ENCODE data around the gene S1PR2. TPM values are rescaled to one million over a fixed set of nuclear protein-coding genes. Genes with fewer than 3 reads are reported as not detected.

The S1PR2 gene
- total and polyA plus RNA-seq, 4 donors, result 1.2 to 4.8 (median 3.3) TPM

- no peaks in the 10 kb centered on the region for H3K4me1 ChIP-seq (ENCODE audit: control insufficient read depth in 4 of 4, insufficient read depth in 4 of 4, low read length in 3 of 4)
- DNase-seq (ENCODE audit: low spot score), result no peak
- no peaks in the 10 kb centered on the region for H3K27me3 ChIP-seq (ENCODE audit: control insufficient read depth in 4 of 4, insufficient read depth in 4 of 4, low read length in 3 of 4)
- peaks cover 7 to 27% (median 18%) of the 10 kb centered on the region in 4 donors for H3K36me3 ChIP-seq (ENCODE audit: control insufficient read depth in 4 of 4, insufficient read depth in 3 of 4, low read depth in 1 of 4, low read length in 3 of 4)
- WGBS, result 89% methylated on average over 1 of the region's 1 CpG
- no peak overlapping the region for H3K4me3 ChIP-seq (ENCODE audit: low read depth in 1 of 3, low read length in 3 of 3)
- H3K9me3 ChIP-seq (ENCODE audit: control insufficient read depth in 4 of 4, low read length in 3 of 4), result no peaks in the 10 kb centered on the region
- TF ChIP-seq NR2F2 (IDR thresholded peaks at IDR 0.05), result no peak
- TF ChIP-seq MAX (IDR thresholded peaks at IDR 0.05), result no peak
- no peak for TF ChIP-seq RXRA (IDR thresholded peaks at IDR 0.05)
- no peak for TF ChIP-seq ATF3 (IDR thresholded peaks at IDR 0.05)
- TF ChIP-seq FOXA2 (IDR thresholded peaks at IDR 0.05), result no peak
- no peak for TF ChIP-seq HNF4G (IDR thresholded peaks at IDR 0.05)
- no peak for TF ChIP-seq YY1 (IDR thresholded peaks at IDR 0.05)
- no peak for TF ChIP-seq EGR1 (IDR thresholded peaks at IDR 0.05; ENCODE audit: low read depth in 2 of 2)
- TF ChIP-seq HNF4A (conservative IDR thresholded peaks at IDR 0.05), result no peak
- no peak for TF ChIP-seq CTCF (IDR thresholded peaks at IDR 0.05; ENCODE audit: low read depth, low read length, missing input control)
- TF ChIP-seq REST (IDR thresholded peaks at IDR 0.05), result no peak
- no peak for TF ChIP-seq TAF1 (conservative IDR thresholded peaks at IDR 0.05)
- TF ChIP-seq GABPA (IDR thresholded peaks at IDR 0.05 in 1 of 2, conservative IDR thresholded peaks at IDR 0.05 in 1 of 2), result no peak
- no peak for TF ChIP-seq RAD21 (IDR thresholded peaks at IDR 0.05)
- no peak for TF ChIP-seq SP1 (IDR thresholded peaks at IDR 0.05)
- no peak for TF ChIP-seq JUND (IDR thresholded peaks at IDR 0.05)
- TF ChIP-seq ZBTB33 (IDR thresholded peaks at IDR 0.05), result no peak
- no peak for TF ChIP-seq FOXA1 (IDR thresholded peaks at IDR 0.05)
- no peak overlapping the region for H3K9ac ChIP-seq (ENCODE audit: low read depth in 1 of 2, low read length in 2 of 2)
- H3K27ac ChIP-seq (ENCODE audit: low read depth in 1 of 2, low read length in 2 of 2), result no peak overlapping the region
These were observed 49.1 kb downstream of the S1PR2 start for GRCh38 chr19:10182076-10182475.
